ENCODE results near the gene TMC2.

GRCh38 chr20:2545594-2545993 is 9.2 kb downstream of the TMC2 start:
- no peak for TF ChIP-seq CTCF (IDR thresholded peaks at IDR 0.05)
- TF ChIP-seq POLR2A (IDR thresholded peaks at IDR 0.05): no peak

All from Peyer's patch (tissue), 4 donors.